GM12801 (cell line): ENCODE measurements around the gene FMNL3.

Experiments used
- TF ChIP-seq, protein P1 (sequence below): IDR thresholded peaks from one replicate; pipeline ENCODE4 v1.5.1; 2011; ENCODE audit warnings: control low read depth; ENCODE audit not compliant: insufficient read length; ENCODE audit errors: extremely low read depth

FMNL3 gene

DNA sequence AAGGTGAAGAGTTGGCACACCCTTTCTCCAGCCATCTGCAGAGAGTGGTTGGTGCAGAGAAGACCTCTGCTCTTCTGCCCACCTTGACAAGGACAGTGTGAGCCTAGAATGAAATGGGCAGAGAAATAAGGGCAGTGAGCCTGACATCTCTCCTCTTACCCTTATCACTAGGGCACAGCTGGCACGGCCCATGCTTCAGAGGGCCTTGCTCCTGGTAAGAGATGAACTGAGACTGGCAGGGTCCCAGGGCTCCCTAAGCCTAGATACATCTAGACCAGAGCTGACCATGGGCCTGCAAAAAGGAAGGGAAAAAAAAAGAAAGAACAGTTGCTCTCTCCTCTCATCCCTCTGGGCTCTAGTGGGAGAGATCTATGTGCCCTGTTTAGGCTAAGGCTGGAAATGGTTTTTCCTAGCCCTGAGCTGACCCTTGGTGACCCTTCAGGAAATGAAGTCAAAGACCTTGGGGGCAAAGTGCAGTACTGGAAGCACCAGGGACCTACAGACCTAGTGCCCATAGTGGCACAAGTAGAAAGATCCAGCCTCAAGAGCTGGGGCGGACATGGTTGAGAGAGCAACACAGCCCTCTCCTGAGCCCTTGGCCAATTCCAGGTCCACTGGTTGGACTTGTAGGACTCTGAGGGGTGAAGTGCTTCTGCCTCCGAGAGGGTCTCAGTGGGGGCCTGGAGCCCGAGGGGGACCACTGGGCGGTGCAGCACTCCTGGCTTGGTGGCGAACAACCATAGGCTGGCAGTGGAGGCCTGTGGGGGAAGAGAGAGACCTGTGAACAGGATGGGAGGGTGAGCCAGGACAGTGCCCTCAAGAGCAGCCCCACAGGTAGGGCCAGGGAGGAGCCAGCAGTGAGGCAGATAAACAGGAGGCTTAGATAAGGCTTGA, 61.8 kb downstream of the FMNL3 start:
- TF ChIP-seq, protein P1, sequence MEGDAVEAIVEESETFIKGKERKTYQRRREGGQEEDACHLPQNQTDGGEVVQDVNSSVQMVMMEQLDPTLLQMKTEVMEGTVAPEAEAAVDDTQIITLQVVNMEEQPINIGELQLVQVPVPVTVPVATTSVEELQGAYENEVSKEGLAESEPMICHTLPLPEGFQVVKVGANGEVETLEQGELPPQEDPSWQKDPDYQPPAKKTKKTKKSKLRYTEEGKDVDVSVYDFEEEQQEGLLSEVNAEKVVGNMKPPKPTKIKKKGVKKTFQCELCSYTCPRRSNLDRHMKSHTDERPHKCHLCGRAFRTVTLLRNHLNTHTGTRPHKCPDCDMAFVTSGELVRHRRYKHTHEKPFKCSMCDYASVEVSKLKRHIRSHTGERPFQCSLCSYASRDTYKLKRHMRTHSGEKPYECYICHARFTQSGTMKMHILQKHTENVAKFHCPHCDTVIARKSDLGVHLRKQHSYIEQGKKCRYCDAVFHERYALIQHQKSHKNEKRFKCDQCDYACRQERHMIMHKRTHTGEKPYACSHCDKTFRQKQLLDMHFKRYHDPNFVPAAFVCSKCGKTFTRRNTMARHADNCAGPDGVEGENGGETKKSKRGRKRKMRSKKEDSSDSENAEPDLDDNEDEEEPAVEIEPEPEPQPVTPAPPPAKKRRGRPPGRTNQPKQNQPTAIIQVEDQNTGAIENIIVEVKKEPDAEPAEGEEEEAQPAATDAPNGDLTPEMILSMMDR: no peak

DNA sequence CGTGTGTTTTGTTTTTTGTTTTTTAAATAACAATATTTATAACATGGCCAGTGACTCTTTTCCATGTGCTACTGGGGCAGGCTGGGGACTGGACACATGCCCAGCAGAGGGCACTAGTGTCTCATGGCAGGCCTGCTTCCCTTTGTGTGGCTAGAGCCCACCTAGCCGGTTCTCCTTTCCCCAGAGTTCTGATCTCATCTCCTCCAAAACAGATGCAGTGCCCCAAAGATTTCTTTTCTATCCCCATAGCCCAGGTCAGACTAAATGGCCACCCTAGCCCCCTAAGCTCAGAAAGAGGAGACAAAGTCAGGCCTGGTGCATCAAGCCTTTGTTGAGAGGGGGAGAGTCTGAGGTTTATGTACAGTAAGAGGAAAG, 62.6 kb downstream of the FMNL3 start:
- TF ChIP-seq, protein P1: no peak

- TF ChIP-seq, protein P1: no peak
Observed at GRCh38 chr12:49643961-49644619, 63.1 kb downstream of the FMNL3 start.

GRCh38 chr12:49643135-49643534, 64.1 kb downstream of the FMNL3 start:
- TF ChIP-seq, protein P1: no peak

- TF ChIP-seq, protein P1: no peak
Observed at GRCh38 chr12:49642370-49642802, 64.8 kb downstream of the FMNL3 start.

DNA sequence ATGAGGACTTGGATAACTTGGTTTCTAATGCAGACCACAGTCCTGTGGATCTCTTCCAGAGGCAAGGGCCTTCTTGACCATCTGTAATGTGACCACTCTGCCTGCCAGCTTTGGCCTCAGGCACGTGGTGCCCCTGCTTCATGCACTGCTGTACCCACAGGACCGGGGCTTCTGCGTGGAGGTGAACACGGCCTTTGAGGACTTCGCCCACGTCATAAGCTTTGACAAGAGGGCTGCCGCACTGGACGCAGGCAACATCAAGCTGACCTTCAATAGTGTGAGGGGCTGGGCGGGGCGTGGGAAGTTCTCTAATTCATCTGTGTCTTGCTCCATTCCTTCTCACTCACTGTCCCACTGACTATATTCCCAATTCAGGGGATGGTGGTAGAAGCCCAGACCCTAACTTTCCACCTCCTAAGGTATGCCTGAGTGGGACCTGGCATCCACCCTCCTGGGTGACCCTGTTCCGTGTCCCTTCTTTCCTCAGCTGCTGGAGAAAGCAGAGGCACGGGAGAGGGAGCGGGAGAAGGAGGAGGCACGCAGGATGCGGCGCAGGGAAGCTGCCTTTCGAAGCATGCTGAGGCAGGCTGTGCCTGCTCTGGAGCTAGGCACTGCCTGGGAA, 65.3 kb downstream of the FMNL3 start:
- TF ChIP-seq, protein P1: no peak
